Thyroid gland (tissue), 4 donors: ENCODE measurements around the gene L3MBTL2.

Experiments
- POLR2A ChIP-seq, 2 donors: fragments of 450-650 bp; IDR thresholded peaks; one replicate each; pipeline ENCODE4 v1.6.1; 2017; ENCODE audit warnings: antibody characterized with exemption in 2 of 2, mild to moderate bottlenecking in 2 of 2, moderate library complexity in 1 of 2
- TF ChIP-seq, protein P1 (sequence below), 6 experiments: fragments of 200-600 bp in 3 of 6; fragments of 450-650 bp in 3 of 6; sonication (generic) in 3 of 6; IDR thresholded peaks; one replicate each; pipeline ENCODE4 v1.5.1; 2016 to 2019; ENCODE audit warnings: antibody characterized with exemption in 6 of 6, mild to moderate bottlenecking in 2 of 6, inconsistent platforms in 1 of 6, moderate library complexity in 1 of 6

DNA sequence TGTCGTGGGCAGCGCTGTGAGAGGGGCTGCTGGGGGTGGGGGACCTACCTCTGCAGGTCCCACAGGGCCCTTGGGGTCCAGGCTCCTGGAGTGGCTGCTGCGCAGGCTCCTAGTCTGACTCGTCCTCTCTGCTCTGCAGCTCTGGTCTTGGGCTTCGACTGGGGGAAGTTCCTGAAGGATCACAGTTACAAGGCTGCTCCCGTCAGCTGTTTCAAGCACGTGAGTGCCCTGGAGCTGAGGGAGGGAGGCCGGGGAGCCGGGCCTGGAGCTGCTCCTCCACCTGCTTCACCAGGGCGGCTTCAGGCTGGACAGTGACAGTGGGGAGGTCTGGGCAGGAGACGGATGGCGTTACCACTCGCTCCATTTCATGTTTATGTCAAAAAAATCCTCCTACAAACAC is 11.9 kb downstream of the L3MBTL2 start:
- TF ChIP-seq, protein P1, sequence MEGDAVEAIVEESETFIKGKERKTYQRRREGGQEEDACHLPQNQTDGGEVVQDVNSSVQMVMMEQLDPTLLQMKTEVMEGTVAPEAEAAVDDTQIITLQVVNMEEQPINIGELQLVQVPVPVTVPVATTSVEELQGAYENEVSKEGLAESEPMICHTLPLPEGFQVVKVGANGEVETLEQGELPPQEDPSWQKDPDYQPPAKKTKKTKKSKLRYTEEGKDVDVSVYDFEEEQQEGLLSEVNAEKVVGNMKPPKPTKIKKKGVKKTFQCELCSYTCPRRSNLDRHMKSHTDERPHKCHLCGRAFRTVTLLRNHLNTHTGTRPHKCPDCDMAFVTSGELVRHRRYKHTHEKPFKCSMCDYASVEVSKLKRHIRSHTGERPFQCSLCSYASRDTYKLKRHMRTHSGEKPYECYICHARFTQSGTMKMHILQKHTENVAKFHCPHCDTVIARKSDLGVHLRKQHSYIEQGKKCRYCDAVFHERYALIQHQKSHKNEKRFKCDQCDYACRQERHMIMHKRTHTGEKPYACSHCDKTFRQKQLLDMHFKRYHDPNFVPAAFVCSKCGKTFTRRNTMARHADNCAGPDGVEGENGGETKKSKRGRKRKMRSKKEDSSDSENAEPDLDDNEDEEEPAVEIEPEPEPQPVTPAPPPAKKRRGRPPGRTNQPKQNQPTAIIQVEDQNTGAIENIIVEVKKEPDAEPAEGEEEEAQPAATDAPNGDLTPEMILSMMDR (IDR thresholded peaks at IDR 0.05), result no peak
- TF ChIP-seq POLR2A (IDR thresholded peaks at IDR 0.05), result no peak
